NCI-H1417 treated with DMSO at 0.1 percent for 48 hours (cell line): ENCODE data around the gene BMPR1A.
"Not testable (repeated sequence)": the region's sequence is repeated elsewhere in the genome, so short reads cannot be mapped to it uniquely, and the experiment has no call there.

Experiments used
- DNase-seq: peaks from one replicate; lab custom pipeline; 2025; lab: John Stamatoyannopoulos, UW

The BMPR1A gene

GRCh38 chr10:86968271-86968993 lies 212.0 kb downstream of the BMPR1A start, which contains the start of gene ADIRF:
Gene ADIRF, plus strand, starts transcription at chr10:86968482. Its CDS starts 63 bp downstream, at chr10:86968545.
- no peak for DNase-seq

GRCh38 chr10:86968994-86969355 lies 212.6 kb downstream of the BMPR1A start:
- no peak for DNase-seq

GRCh38 chr10:86969421-86970041 lies 213.1 kb downstream of the BMPR1A start:
- DNase-seq: no peak

GRCh38 chr10:86970162-86970981 lies 214.0 kb downstream of the BMPR1A start:
- DNase-seq: no peak

GRCh38 chr10:86970982-86971231 lies 214.5 kb downstream of the BMPR1A start:
- no peak for DNase-seq

GRCh38 chr10:86971232-86971991 lies 215.0 kb downstream of the BMPR1A start:
- DNase-seq: no peak

- DNase-seq: no peak
Observed at GRCh38 chr10:86972613-86973380, 216.4 kb downstream of the BMPR1A start.

GRCh38 chr10:86974484-86974883 lies 218.1 kb downstream of the BMPR1A start:
- no peak for DNase-seq

GRCh38 chr10:86976362-86977056 lies 220.1 kb downstream of the BMPR1A start:
- no peak for DNase-seq

GRCh38 chr10:86978457-86978856 lies 222.0 kb downstream of the BMPR1A start:
- DNase-seq: not testable (repeated sequence)

GRCh38 chr10:86979296-86979818 lies 222.9 kb downstream of the BMPR1A start:
- no peak for DNase-seq

GRCh38 chr10:86979977-86980448 lies 223.6 kb downstream of the BMPR1A start:
- no peak for DNase-seq

GRCh38 chr10:86981020-86981419 lies 224.6 kb downstream of the BMPR1A start:
- DNase-seq: not testable (repeated sequence)

GRCh38 chr10:86981716-86982115 lies 225.3 kb downstream of the BMPR1A start:
- no peak for DNase-seq
